ENCODE data around the gene TRIO. TPM values are rescaled to one million over a fixed set of nuclear protein-coding genes. Genes with fewer than 3 reads are reported as not detected.

The TRIO gene
- polyA plus RNA-seq, 5 donors = 67.0 to 85.2 (median 80.6) TPM

- DNase-seq = no peak
Observed at GRCh38 chr5:14322437-14323187, 179.5 kb downstream of the TRIO start.

- DNase-seq = no peak
Observed at GRCh38 chr5:14323466-14323865, 180.3 kb downstream of the TRIO start.

GRCh38 chr5:14325369-14325768 lies 182.2 kb downstream of the TRIO start:
- no peak for DNase-seq

GRCh38 chr5:14326035-14326903 lies 183.1 kb downstream of the TRIO start:
- DNase-seq = no peak

DNA sequence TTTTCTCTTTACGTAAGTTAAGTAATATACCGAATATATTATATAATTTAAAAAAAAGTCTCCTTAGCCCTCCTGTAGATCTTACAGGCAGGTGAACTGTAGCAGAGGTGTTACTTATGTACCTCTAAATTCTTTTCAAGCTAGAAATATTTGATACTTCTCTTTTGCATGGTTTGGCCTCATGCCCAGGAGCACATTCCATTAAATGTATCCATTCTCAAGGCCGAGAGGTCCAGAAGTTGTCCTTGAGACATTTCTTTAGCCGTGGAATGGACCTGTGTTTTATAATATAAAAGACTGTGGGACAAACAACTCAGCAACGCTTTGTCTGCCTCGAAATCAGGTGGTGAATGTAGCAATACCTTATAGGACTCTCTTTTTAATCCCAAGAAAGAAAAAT lies 184.5 kb downstream of the TRIO start:
- no peak for DNase-seq

GRCh38 chr5:14328144-14328543 lies 185.0 kb downstream of the TRIO start:
- no peak for DNase-seq

DNA sequence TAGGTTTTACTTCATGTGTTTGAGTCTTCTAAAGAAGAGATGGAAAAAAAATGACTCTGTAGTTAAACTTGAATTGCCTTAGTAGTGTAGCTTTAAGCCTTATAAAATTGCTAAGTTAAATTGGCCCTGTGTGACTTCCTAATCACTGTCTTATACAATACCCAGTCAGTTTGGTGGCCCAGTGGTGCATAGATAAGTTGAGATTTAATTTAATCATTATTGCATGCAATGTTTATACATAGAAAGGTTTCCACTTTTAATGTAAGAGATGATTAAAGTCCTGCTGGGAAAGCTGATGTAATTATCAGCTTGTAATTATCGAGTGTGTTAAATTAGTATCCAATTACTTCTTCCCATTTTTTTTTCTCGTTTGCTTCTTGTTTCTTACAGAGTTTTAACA lies 187.1 kb downstream of the TRIO start:
- no peak for DNase-seq

DNA sequence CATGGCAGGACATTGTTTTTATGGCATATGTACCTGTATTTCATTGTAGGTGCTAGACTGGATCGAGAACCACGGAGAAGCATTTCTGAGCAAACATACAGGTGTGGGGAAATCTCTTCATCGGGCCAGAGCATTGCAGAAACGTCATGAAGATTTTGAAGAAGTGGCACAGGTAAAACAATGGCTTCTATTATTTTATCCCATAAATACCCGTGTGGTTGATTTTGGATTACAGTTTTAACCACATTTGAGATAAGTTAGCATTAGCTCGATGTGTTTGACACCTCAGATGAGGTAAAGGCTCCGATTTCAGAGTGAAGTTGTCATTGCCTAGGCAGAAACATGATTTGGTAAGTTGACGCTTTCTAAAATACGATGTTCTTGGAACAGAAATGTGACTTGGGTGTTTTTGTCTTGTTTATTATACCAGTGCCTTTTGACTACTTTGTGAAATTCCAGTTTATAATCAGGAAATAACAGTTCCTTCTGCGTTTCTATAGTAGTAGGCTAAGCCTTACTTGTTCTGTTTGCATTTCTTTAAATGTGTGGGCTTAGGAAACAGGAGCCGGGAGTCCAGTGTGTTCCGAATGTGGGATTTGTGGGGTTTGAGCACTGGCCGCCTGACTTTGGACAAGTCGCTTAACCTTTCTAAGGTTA lies 187.7 kb downstream of the TRIO start:
- DNase-seq = no peak

DNA sequence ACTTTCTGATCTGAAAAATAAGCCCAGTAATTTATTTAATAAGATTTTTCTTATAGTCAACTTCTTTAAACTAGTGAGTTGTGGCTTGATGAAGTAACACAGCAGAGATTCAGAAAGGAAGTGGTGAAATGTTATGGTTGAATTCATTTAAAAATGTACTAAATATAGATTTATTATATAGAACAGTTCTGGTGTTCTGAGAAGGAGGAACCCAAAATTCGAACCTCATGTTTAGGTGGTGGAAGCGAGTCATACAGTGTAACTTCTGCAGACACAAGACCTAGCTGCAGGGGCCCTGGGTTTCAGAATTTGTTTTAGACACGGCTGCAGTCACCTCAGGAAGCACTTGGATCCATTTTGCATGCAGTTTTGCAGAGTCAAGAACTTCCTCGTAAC lies 188.2 kb downstream of the TRIO start:
- DNase-seq = no peak

GRCh38 chr5:14332038-14332631 lies 189.0 kb downstream of the TRIO start:
- DNase-seq = no peak

GRCh38 chr5:14332746-14333145 lies 189.6 kb downstream of the TRIO start:
- no peak for DNase-seq

GRCh38 chr5:14337593-14337992 lies 194.5 kb downstream of the TRIO start:
- no peak for DNase-seq

- no peak for DNase-seq
Observed at GRCh38 chr5:14339468-14339867, 196.3 kb downstream of the TRIO start.

DNA sequence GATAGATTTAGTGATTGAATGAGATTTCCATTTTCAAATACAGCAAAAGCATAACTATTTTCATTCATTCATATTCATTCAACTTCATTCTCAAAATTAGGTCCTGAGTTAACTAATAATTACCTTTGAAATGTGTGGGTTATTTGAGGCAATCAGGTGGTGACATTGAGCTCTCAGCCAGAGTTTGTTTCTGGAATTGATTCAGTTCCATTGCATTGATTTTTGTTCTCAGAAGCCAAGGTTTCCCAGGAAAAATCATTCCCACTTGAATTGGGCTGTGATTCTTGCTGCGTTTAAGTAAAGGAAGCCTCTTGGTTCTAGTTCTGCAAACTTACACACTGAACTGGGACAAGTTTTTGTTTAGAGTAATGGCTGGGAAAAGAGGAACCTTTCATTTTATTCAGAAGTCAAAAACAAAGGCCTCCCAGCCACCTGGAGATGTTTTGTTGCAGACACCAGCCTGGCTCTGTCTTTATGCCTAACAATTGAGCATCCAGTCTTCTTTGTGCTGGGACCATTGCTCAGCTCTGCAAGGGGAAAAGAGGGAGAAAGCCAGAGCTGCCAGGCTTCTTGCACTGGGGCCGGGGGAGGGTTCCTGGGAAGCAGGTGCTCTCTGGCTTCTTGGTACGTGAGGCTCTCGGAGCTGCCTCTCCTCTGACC lies 198.6 kb downstream of the TRIO start:
- DNase-seq = no peak

GRCh38 chr5:14342306-14342705 lies 199.2 kb downstream of the TRIO start:
- DNase-seq = no peak

DNA sequence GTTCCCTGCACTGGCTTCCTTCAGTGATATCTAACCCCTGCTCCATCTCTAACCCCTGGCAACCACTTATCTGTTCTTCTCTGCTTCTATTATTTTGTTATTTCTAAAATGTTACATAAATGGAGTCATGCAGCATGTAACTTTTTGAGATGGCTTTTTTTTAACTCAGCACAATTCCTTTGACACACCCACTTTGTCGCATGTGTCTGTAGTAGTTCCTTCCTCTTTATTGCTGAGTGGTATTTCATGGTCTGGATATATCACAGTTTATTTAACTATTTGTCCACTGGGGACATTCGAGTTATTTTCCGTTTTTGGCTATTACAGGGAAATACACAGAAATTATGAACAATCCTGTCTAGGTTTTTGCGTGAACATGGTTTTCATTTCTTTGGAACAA lies 200.2 kb downstream of the TRIO start:
- DNase-seq = no peak

DNA sequence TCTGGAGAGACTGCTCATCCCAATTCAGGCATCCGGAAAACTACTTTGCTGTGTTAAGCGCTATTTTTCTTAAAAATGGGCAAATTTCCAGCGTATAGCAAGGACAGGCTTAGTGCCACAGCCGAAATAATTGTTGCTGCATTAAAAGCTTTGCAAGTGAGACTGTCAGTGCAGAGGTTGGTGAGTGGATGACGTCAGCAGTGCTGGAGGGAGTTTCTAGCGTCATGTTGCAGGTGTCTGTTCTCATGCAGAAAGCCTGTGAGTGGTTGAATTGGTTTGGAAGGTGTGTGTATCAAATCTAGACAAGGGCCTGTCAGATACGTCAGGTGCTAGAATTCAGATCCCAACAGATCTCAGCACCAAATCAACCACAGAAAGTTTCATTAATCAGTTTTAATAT lies 204.4 kb downstream of the TRIO start:
- DNase-seq = no peak

- no peak for DNase-seq
Observed at GRCh38 chr5:14348142-14348541, 205.0 kb downstream of the TRIO start.

- no peak for DNase-seq
Observed at GRCh38 chr5:14349029-14349428, 205.9 kb downstream of the TRIO start.

DNA sequence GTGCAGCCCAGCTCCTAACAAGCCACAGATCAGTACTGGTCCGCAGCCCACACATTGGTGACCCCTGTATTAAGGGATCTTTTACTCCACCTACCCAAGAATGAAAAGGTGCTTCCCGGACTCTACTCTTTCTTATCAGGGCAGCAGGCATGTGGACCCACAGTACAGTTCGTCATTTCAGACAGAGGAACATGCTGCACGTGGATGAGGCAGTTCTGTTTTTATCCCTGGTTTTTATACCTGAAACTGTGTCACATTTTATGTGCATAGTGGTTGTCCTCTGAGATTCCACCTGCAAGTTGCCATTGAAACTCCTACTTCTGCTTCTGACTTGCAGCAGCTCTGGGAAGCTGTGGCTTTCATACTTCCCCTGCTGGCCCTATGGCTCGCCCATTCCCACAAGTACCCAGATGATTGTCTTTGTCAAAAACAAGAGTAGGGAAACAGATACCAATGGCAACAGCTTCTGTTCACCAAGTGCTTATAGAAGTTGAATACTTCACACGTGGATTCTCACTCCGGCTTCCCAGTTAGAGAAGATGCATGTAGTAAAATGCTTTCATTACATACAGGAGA lies 208.0 kb downstream of the TRIO start:
- DNase-seq = no peak

Measured in right lung (tissue), 5 donors.